ENCODE measurements around the gene TCL1B.

TCL1B gene

DNA sequence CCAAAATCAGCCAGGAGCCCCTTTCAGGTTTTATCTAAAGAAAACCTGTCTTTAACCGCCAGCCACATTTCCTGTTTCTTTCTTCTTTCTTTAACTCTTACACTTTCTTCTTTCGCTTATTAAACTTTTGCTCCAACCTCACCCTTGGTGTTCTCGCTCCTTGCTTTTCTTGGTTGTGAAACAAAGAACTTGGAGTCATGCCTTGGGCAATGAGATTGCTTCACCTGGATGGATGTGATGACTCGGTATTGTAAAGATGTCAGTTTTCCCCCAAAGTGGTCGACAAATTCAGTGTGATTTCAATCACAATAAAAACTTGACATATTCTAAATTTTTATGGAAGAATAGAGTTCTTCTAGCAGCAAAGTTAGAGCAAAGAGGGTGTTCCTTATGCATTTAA, 43.9 kb downstream of the TCL1B start:
- Histone ChIP-seq H3K27me3 (ENCODE audit: insufficient read depth, insufficient read length) (no peaks in the 10 kb centered on the region), H3K9me3 (ENCODE audit: insufficient read depth, low read length) (peaks cover 18% of the 10 kb centered on the region), H3K4me3 (ENCODE audit: insufficient read length, low read depth) (no peak overlapping the region), H3K9ac (ENCODE audit: insufficient read length, low read depth) (no peak overlapping the region), H3K4me1 (ENCODE audit: insufficient read depth, insufficient read length) (no peaks in the 10 kb centered on the region), H3K36me3 (ENCODE audit: insufficient read depth, insufficient read length, low read length) (no peaks in the 10 kb centered on the region)
- TF ChIP-seq SUZ12 (IDR thresholded peaks at IDR 0.05; ENCODE audit: extremely low read depth, insufficient read depth, insufficient read length) (no peak), YY1 (IDR thresholded peaks at IDR 0.05; ENCODE audit: insufficient read depth, insufficient read length) (no peak), ZNF274 (IDR thresholded peaks at IDR 0.05; ENCODE audit: low read depth, low read length) (no peak)
- no peak for DNase-seq (ENCODE audit: low read depth, low spot score)

- no peak for DNase-seq (ENCODE audit: low read depth, low spot score)
- H3K36me3 ChIP-seq (ENCODE audit: insufficient read depth, insufficient read length, low read length): no peaks in the 10 kb centered on the region
- no peak overlapping the region for H3K4me3 ChIP-seq (ENCODE audit: insufficient read length, low read depth)
- TF ChIP-seq ZNF274 (IDR thresholded peaks at IDR 0.05; ENCODE audit: low read depth, low read length) (no peak), SUZ12 (IDR thresholded peaks at IDR 0.05; ENCODE audit: extremely low read depth, insufficient read depth, insufficient read length) (no peak), YY1 (IDR thresholded peaks at IDR 0.05; ENCODE audit: insufficient read depth, insufficient read length) (no peak)
- H3K4me1 ChIP-seq (ENCODE audit: insufficient read depth, insufficient read length): no peaks in the 10 kb centered on the region
- no peaks in the 10 kb centered on the region for H3K27me3 ChIP-seq (ENCODE audit: insufficient read depth, insufficient read length)
- H3K9me3 ChIP-seq (ENCODE audit: insufficient read depth, low read length): peaks cover 18% of the 10 kb centered on the region
- H3K9ac ChIP-seq (ENCODE audit: insufficient read length, low read depth): no peak overlapping the region
These were observed 47.0 kb downstream of the TCL1B start for GRCh38 chr14:95733212-95733611.

GRCh38 chr14:95739356-95739755, 53.1 kb downstream of the TCL1B start:
- no peak for TF ChIP-seq YY1 (IDR thresholded peaks at IDR 0.05; ENCODE audit: insufficient read depth, insufficient read length)
- no peak for TF ChIP-seq SUZ12 (IDR thresholded peaks at IDR 0.05; ENCODE audit: extremely low read depth, insufficient read depth, insufficient read length)
- no peak for TF ChIP-seq ZNF274 (IDR thresholded peaks at IDR 0.05; ENCODE audit: low read depth, low read length)
- DNase-seq (ENCODE audit: low read depth, low spot score): no peak
- H3K9ac ChIP-seq (ENCODE audit: insufficient read length, low read depth): no peak overlapping the region
- H3K4me3 ChIP-seq (ENCODE audit: insufficient read length, low read depth): no peak overlapping the region
- no peaks in the 10 kb centered on the region for H3K4me1 ChIP-seq (ENCODE audit: insufficient read depth, insufficient read length)
- H3K27me3 ChIP-seq (ENCODE audit: insufficient read depth, insufficient read length): no peaks in the 10 kb centered on the region
- H3K9me3 ChIP-seq (ENCODE audit: insufficient read depth, low read length): no peaks in the 10 kb centered on the region
- H3K36me3 ChIP-seq (ENCODE audit: insufficient read depth, insufficient read length, low read length): no peaks in the 10 kb centered on the region

DNA sequence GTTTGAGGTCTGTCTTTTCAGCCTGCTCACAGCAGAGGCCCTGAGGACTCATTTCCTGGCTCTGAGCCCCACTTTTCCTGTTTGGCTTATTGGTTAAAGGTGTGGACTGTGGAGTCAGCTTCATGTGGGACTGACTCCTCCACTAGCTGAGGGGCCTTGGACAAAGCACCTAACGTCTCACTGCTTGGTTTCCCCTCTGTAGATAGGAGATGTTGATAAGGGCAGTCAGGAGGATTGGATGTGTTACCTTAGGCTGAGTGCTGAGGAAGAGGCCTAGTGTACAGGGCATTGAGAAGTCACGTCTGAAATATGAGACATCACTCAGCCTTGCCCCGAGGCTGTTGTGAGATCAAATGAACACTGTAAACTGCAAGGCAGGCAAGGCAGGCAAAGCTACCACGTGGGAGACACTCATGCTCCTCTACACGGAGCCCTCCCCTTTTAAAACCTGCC, 54.8 kb downstream of the TCL1B start:
- Histone ChIP-seq H3K27me3 (ENCODE audit: insufficient read depth, insufficient read length) (no peaks in the 10 kb centered on the region), H3K4me1 (ENCODE audit: insufficient read depth, insufficient read length) (no peaks in the 10 kb centered on the region), H3K4me3 (ENCODE audit: insufficient read length, low read depth) (no peak overlapping the region), H3K36me3 (ENCODE audit: insufficient read depth, insufficient read length, low read length) (no peaks in the 10 kb centered on the region), H3K9me3 (ENCODE audit: insufficient read depth, low read length) (no peaks in the 10 kb centered on the region), H3K9ac (ENCODE audit: insufficient read length, low read depth) (no peak overlapping the region)
- DNase-seq (ENCODE audit: low read depth, low spot score): no peak
- TF ChIP-seq YY1 (IDR thresholded peaks at IDR 0.05; ENCODE audit: insufficient read depth, insufficient read length) (no peak), SUZ12 (IDR thresholded peaks at IDR 0.05; ENCODE audit: extremely low read depth, insufficient read depth, insufficient read length) (no peak), ZNF274 (IDR thresholded peaks at IDR 0.05; ENCODE audit: low read depth, low read length) (no peak)

DNA sequence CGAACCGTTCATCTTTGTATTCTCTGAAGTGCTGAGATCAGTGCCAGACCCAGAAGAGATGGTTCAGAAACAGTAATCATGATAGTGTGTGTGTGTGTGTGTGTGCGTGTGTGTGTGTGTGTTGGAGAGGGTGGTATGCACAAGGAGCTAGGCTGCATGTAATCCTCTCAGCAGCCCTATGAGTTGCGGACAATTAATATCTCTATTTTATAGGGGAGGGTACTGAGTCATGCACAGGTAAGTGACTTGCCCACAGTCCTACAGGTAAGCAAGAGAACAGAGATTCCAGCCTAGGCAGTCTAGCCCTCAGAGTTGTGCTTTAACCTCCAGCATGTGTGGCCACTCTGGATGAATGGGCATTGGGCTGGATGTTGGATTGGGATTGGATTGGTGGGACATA, 55.6 kb downstream of the TCL1B start:
- TF ChIP-seq SUZ12 (IDR thresholded peaks at IDR 0.05; ENCODE audit: extremely low read depth, insufficient read depth, insufficient read length): no peak
- no peaks in the 10 kb centered on the region for H3K36me3 ChIP-seq (ENCODE audit: insufficient read depth, insufficient read length, low read length)
- H3K9ac ChIP-seq (ENCODE audit: insufficient read length, low read depth): no peak overlapping the region
- no peaks in the 10 kb centered on the region for H3K27me3 ChIP-seq (ENCODE audit: insufficient read depth, insufficient read length)
- no peaks in the 10 kb centered on the region for H3K9me3 ChIP-seq (ENCODE audit: insufficient read depth, low read length)
- H3K4me1 ChIP-seq (ENCODE audit: insufficient read depth, insufficient read length): no peaks in the 10 kb centered on the region
- H3K4me3 ChIP-seq (ENCODE audit: insufficient read length, low read depth): no peak overlapping the region
- DNase-seq (ENCODE audit: low read depth, low spot score): no peak

All from NT2/D1 (cell line).